ENCODE data around the gene ATN1. TPM values are rescaled to one million over a fixed set of nuclear protein-coding genes. Genes with fewer than 3 reads are reported as not detected.

The ATN1 gene
- total and polyA plus RNA-seq, 4 donors: 3.6 to 12.6 (median 7.9) TPM

GRCh38 chr12:6957151-6957701 lies 29.5 kb downstream of the ATN1 start:
- Histone ChIP-seq H3K27ac (ENCODE audit: low read depth in 1 of 2, low read length in 2 of 2) (no peak overlapping the region), H3K9me3 (ENCODE audit: control insufficient read depth in 4 of 4, low read length in 3 of 4) (no peaks in the 10 kb centered on the region), H3K36me3 (ENCODE audit: control insufficient read depth in 4 of 4, insufficient read depth in 3 of 4, low read depth in 1 of 4, low read length in 3 of 4) (peaks cover 0 to 3% (median 2%) of the 10 kb centered on the region in 4 donors), H3K9ac (ENCODE audit: low read depth in 1 of 2, low read length in 2 of 2) (no peak overlapping the region), H3K4me1 (ENCODE audit: control insufficient read depth in 4 of 4, insufficient read depth in 4 of 4, low read length in 3 of 4) (peaks cover 0 to 29% (median 14%) of the 10 kb centered on the region in 4 donors), H3K4me3 (ENCODE audit: low read depth in 1 of 3, low read length in 3 of 3) (no peak overlapping the region), H3K27me3 (ENCODE audit: control insufficient read depth in 4 of 4, insufficient read depth in 4 of 4, low read length in 3 of 4) (no peaks in the 10 kb centered on the region)
- TF ChIP-seq ATF3 (IDR thresholded peaks at IDR 0.05): no peak
- no peak for DNase-seq (ENCODE audit: low spot score)
- 86% methylated on average over 20 of the region's 20 CpGs for WGBS

- TF ChIP-seq HNF4G (IDR thresholded peaks at IDR 0.05) (no peak), NR2F2 (IDR thresholded peaks at IDR 0.05) (no peak), JUND (IDR thresholded peaks at IDR 0.05) (no peak), ATF3 (IDR thresholded peaks at IDR 0.05) (no peak), YY1 (IDR thresholded peaks at IDR 0.05) (no peak), SP1 (IDR thresholded peaks at IDR 0.05) (no peak), ZBTB33 (IDR thresholded peaks at IDR 0.05) (no peak), GABPA (IDR thresholded peaks at IDR 0.05 in 1 of 2, conservative IDR thresholded peaks at IDR 0.05 in 1 of 2) (no peak), RAD21 (IDR thresholded peaks at IDR 0.05) (no peak), CTCF (IDR thresholded peaks at IDR 0.05; ENCODE audit: low read depth, low read length, missing input control) (no peak), HNF4A (conservative IDR thresholded peaks at IDR 0.05) (no peak), MAX (IDR thresholded peaks at IDR 0.05) (no peak), FOXA1 (IDR thresholded peaks at IDR 0.05) (no peak), FOXA2 (IDR thresholded peaks at IDR 0.05) (no peak), REST (IDR thresholded peaks at IDR 0.05) (no peak), TAF1 (conservative IDR thresholded peaks at IDR 0.05) (no peak), EGR1 (IDR thresholded peaks at IDR 0.05; ENCODE audit: low read depth in 2 of 2) (no peak), RXRA (IDR thresholded peaks at IDR 0.05) (no peak)
- WGBS: 88% methylated on average over 28 of the region's 28 CpGs
- H3K9me3 ChIP-seq (ENCODE audit: control insufficient read depth in 4 of 4, low read length in 3 of 4): no peaks in the 10 kb centered on the region
- no peaks in the 10 kb centered on the region for H3K27me3 ChIP-seq (ENCODE audit: control insufficient read depth in 4 of 4, insufficient read depth in 4 of 4, low read length in 3 of 4)
- H3K9ac ChIP-seq (ENCODE audit: low read depth in 1 of 2, low read length in 2 of 2): no peak overlapping the region
- H3K27ac ChIP-seq (ENCODE audit: low read depth in 1 of 2, low read length in 2 of 2): peak overlapping the region; percentile 4 to 56
- H3K36me3 ChIP-seq (ENCODE audit: control insufficient read depth in 4 of 4, insufficient read depth in 3 of 4, low read depth in 1 of 4, low read length in 3 of 4): peaks cover 0 to 3% (median 2%) of the 10 kb centered on the region in 4 donors
- H3K4me1 ChIP-seq (ENCODE audit: control insufficient read depth in 4 of 4, insufficient read depth in 4 of 4, low read length in 3 of 4): peaks cover 0 to 36% (median 14%) of the 10 kb centered on the region in 4 donors
- H3K4me3 ChIP-seq (ENCODE audit: low read depth in 1 of 3, low read length in 3 of 3): no peak overlapping the region
- no peak for DNase-seq (ENCODE audit: low spot score)
These were observed 30.2 kb downstream of the ATN1 start for GRCh38 chr12:6957741-6958608.
